RWPE2 (cell line): Measurements from ENCODE around the gene THSD4.
A peak's percentile ranks its signal among the peaks of the same experiment; 100 is the strongest.

Source experiments
- ATAC-seq: fragments of 200-7000 bp; cut with Tn5 transposase; 3 replicates; pipeline ENCODE4 v1.9.1; 2021; ENCODE audit warnings: low read depth
- DNase-seq: peaks from one replicate; pipeline ENCODE4 v3.0.0-alpha.2; 2020; ENCODE audit warnings: low spot score
- H3K27ac ChIP-seq: fragments of 450-650 bp; 2 replicates; pipeline ENCODE4 v1.5.1; 2017; ENCODE audit warnings: mild to moderate bottlenecking; ENCODE audit not compliant: poor library complexity, severe bottlenecking
- H3K27me3 ChIP-seq: fragments of 250-450 bp; sonication (Bioruptor Pico); 2 replicates; pipeline ENCODE4 v1.5.1; 2021; ENCODE audit warnings: mild to moderate bottlenecking, moderate library complexity; ENCODE audit not compliant: insufficient read depth, poor library complexity, severe bottlenecking
- H3K36me3 ChIP-seq: fragments of 250-450 bp; sonication (Bioruptor Pico); 2 replicates; pipeline ENCODE4 v1.5.1; 2020; ENCODE audit warnings: low read depth, mild to moderate bottlenecking, moderate library complexity
- H3K4me1 ChIP-seq: fragments of 250-450 bp; sonication (Bioruptor Pico); 2 replicates; pipeline ENCODE4 v1.5.1; 2021; ENCODE audit warnings: mild to moderate bottlenecking, moderate library complexity; ENCODE audit not compliant: insufficient read depth, poor library complexity, severe bottlenecking
- H3K4me3 ChIP-seq: fragments of 250-450 bp; sonication (Bioruptor Pico); 2 replicates; pipeline ENCODE4 v1.5.1; 2021; ENCODE audit warnings: mild to moderate bottlenecking, moderate library complexity; ENCODE audit not compliant: severe bottlenecking
- H3K9me3 ChIP-seq: fragments of 250-450 bp; sonication (Bioruptor Pico); 2 replicates; pipeline ENCODE4 v1.5.1; 2021; ENCODE audit warnings: mild to moderate bottlenecking, moderate library complexity; ENCODE audit not compliant: severe bottlenecking
- TF ChIP-seq, protein P1 (sequence below): fragments of 450-650 bp; IDR thresholded peaks from one replicate; pipeline ENCODE4 v1.5.1; 2017; ENCODE audit warnings: mild to moderate bottlenecking, moderate library complexity; ENCODE audit not compliant: poor library complexity, severe bottlenecking

Gene THSD4

DNA sequence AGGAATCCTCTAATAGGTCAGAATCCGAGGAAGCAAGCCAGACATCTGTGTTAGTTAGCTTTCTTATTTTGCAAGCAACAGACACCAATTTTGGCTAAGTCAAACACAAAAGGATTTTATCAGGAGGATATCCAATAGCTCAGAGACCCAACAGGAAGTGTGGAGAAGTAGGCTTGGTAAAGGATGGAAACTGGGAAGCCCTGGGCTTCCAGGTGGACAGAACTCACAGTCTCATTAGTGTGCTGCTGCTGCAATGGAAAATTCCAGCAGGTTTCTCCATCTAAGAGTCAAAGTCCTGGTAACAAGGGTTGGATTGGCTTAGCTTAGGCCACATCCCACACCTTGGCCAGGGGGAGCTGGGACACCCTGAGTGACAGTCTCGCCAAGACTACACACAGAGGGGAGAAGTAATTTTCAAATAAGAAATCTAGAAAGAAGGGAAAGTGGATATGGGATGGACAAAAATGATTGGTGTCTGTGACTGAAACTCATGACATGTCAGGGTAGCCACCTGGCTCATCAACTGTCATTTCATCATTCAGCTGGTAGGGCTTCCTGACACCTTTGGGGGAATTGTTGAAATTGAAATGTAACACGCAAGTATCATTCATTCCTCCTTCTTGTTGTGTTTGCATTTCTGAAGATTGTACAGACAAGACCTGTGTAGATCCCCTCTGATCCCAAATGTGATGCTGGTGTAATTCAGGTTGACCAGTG is 158.6 kb downstream of the THSD4 start:
- Histone ChIP-seq H3K27me3 (no peaks in the 10 kb centered on the region), H3K36me3 (peaks cover 11% of the 10 kb centered on the region), H3K9me3 (no peaks in the 10 kb centered on the region), H3K4me1 (peaks cover 51% of the 10 kb centered on the region), H3K27ac (peak overlapping the region; percentile 96), H3K4me3 (no peak overlapping the region)
- no peak for DNase-seq
- TF ChIP-seq, protein P1, sequence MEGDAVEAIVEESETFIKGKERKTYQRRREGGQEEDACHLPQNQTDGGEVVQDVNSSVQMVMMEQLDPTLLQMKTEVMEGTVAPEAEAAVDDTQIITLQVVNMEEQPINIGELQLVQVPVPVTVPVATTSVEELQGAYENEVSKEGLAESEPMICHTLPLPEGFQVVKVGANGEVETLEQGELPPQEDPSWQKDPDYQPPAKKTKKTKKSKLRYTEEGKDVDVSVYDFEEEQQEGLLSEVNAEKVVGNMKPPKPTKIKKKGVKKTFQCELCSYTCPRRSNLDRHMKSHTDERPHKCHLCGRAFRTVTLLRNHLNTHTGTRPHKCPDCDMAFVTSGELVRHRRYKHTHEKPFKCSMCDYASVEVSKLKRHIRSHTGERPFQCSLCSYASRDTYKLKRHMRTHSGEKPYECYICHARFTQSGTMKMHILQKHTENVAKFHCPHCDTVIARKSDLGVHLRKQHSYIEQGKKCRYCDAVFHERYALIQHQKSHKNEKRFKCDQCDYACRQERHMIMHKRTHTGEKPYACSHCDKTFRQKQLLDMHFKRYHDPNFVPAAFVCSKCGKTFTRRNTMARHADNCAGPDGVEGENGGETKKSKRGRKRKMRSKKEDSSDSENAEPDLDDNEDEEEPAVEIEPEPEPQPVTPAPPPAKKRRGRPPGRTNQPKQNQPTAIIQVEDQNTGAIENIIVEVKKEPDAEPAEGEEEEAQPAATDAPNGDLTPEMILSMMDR = no peak
- ATAC-seq = no peak

DNA sequence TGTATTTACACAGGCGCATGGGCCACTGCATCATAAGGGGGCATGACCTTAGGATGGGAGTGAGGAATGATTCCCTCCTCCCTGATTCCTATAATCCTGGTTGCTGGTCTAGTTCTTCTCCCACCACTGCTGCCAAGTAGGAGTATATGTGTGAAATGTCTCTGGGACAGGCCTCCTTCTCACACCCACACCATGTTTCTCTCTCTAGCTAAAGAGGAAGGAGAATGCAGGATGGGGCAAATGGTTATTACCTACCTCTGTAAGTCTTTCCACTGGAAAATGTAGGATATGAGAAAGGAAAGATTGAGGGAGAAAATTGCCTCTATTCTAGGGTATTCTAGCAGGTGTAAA is 159.2 kb downstream of the THSD4 start:
- H3K27ac ChIP-seq = peak overlapping the region; percentile 96
- peaks cover 54% of the 10 kb centered on the region for H3K4me1 ChIP-seq
- ATAC-seq = no peak
- TF ChIP-seq, protein P1 = no peak
- no peaks in the 10 kb centered on the region for H3K27me3 ChIP-seq
- no peaks in the 10 kb centered on the region for H3K9me3 ChIP-seq
- H3K36me3 ChIP-seq = peaks cover 11% of the 10 kb centered on the region
- H3K4me3 ChIP-seq = no peak overlapping the region
- DNase-seq = no peak

DNA sequence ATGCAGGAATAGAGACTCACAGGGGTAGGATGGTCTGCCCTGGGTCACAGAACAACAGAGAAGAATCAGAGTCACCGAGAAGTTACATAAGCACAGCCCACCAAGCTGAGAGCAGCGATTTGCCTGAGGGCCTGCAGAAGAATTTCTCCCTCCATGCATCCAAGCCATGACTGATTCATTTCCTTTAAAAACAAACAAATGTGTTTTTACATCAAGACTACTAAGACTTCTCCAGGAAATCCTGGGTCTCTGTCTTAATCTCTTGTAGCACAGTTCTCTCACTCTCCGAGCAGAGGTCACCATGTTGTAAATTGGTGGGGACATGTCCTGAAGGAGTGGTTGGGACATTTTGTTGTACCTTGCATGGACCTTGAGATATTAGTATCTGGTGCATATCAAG is 159.8 kb downstream of the THSD4 start:
- no peaks in the 10 kb centered on the region for H3K27me3 ChIP-seq
- no peak overlapping the region for H3K4me3 ChIP-seq
- TF ChIP-seq, protein P1 = no peak
- ATAC-seq (peak; percentile 41), DNase-seq (no peak)
- peaks cover 61% of the 10 kb centered on the region for H3K4me1 ChIP-seq
- H3K9me3 ChIP-seq = no peaks in the 10 kb centered on the region
- H3K27ac ChIP-seq = peak overlapping the region; percentile 96
- H3K36me3 ChIP-seq = peaks cover 11% of the 10 kb centered on the region

DNA sequence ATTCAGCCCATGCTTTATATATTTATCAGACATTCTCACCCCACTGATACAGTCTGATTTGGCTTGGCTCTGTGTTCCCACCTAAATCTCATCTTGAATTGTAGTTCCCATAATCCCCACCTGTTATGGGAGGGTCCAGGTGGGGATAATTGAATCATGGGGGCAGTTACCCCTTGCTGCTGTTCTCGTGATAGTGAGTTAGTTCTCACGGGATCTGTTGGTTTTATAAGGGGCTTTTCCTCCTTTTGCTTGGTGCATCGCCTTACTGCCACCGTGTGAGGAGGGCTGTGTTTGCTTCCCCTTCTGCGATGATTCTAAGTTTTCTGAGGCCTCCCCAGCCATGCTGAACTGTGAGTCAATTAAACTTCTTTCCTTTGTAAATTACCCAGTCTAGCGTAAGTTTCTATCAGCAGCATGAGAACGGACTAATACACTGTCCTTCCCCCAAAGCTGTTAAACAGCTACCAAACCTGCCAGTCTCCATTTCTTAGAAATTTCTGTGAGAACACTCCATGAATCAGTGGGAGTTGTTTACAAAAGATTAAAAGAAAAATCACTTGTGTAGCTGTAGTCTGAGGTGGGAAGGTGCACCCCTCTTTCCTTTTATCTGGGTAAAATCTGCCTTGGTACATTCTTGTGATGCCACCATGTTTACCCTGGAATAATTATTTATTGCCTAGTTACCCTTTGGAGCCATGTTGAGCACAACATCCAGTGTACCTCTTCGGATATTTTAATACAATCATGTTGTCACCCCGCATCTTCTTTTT is 160.5 kb downstream of the THSD4 start:
- DNase-seq (no peak), ATAC-seq (no peak)
- no peaks in the 10 kb centered on the region for H3K9me3 ChIP-seq
- no peaks in the 10 kb centered on the region for H3K27me3 ChIP-seq
- peaks cover 15% of the 10 kb centered on the region for H3K36me3 ChIP-seq
- H3K4me1 ChIP-seq = peaks cover 63% of the 10 kb centered on the region
- peak overlapping the region; percentile 96 for H3K27ac ChIP-seq
- H3K4me3 ChIP-seq = no peak overlapping the region
- TF ChIP-seq, protein P1 = no peak

DNA sequence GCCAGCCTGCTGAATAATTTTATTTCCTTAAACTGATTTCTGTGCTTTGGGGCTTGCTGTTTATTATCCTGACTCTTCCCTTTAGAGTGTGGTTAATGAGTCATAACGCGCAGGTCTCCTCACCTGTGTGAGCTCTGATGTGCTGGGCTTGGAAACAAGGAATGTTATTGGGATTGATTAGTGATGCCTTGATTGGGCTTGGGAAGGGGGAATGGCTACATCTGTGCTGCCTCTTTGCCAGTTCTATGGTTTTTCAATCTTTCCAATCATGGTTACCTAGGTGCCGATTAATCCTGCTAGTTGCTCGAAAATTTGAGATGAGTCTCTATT is 161.0 kb downstream of the THSD4 start:
- no peak for DNase-seq
- Histone ChIP-seq H3K27ac (peak overlapping the region; percentile 96), H3K36me3 (peaks cover 21% of the 10 kb centered on the region), H3K27me3 (no peaks in the 10 kb centered on the region), H3K4me1 (peaks cover 63% of the 10 kb centered on the region), H3K9me3 (no peaks in the 10 kb centered on the region), H3K4me3 (no peak overlapping the region)
- TF ChIP-seq, protein P1 = no peak
- peak; percentile 65 for ATAC-seq
